ENCODE data around the gene MACROD2.

- TF ChIP-seq CTCF (IDR thresholded peaks at IDR 0.05) (peak in 4 of 6 experiments; percentile 51 to 55 (median 52)), POLR2A (IDR thresholded peaks at IDR 0.05) (no peak)
These were observed 1241.5 kb downstream of the MACROD2 start for GRCh38 chr20:15236812-15237211.
